Measurements from ENCODE around the gene TIFAB.
A peak's percentile ranks its signal among the peaks of the same experiment; 100 is the strongest.

Gene TIFAB

DNA sequence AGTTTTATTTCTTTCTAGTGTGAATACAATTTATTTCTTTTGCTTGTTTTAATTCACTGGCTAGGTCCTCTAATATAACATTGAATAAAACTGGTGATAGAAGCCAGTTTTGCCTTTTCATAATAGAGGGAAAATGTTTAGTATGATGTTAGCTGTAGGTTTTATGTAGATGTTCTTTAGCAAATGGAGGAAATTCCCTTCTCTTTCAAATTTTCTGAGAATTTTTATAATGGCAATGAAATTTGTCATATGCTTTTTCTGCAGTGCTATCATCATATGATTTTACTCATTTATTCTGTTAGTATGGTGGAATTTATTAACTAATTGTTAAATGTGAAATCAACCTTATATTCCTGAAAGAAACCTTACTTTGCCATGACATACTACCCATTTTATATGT lies 35.1 kb downstream of the TIFAB start:
- no peak for DNase-seq

DNA sequence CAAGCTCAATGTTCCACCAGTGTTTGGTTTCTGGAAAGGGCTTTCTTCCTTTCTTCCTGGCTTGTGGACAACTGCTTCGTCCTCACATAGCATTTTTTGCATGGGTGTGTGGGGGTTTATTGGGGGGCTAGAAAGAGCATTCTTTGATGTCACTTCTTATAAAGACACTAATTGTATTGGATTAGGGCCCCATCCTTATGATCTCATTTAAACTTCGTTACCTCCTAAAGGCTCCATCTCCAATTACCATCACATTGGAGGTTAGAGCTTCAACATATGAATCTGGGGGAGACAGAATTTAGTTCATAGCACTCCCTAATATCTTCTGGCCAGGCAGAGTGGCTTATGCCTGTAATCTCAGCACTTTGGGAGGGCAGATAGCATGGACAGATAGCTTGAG lies 47.1 kb downstream of the TIFAB start:
- DNase-seq = no peak

DNA sequence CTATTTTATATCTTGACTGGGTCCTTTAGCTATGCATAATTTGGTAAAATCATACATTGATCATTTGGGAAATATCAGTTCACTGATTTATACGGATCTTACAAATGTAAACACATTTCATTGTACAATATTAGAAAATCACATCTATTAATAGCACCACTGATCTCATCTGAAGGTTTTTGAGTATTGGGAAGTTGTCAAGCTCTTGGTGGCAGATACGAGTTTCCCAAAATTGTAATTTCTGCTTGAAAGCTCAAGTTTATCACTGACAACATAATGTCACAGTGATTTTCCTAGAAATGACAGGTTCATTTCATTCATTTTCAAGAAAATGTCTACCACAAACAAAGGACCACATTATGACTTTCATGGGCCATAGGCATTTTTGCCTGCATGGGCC lies 50.1 kb downstream of the TIFAB start:
- DNase-seq = no peak

DNA sequence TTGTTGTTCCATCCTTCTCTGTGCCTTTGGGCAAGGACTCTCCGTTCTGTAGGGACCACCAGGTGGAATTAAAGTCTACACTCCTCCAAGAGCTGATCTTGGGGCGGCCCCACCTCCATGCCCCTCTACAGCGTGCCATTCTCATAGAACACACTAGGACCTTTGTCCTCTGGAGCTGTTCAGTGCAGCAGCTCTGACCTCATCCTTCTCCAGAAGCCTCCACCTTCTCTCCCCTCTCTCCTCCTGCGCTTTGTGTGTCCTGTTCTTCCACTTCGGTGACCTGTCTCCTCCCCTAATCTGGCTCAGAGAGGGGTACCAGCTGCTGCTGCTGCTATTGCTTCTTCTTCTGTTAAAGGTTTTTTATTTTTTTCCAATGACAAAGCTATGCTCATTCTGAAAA lies 51.3 kb downstream of the TIFAB start:
- no peak for DNase-seq

DNA sequence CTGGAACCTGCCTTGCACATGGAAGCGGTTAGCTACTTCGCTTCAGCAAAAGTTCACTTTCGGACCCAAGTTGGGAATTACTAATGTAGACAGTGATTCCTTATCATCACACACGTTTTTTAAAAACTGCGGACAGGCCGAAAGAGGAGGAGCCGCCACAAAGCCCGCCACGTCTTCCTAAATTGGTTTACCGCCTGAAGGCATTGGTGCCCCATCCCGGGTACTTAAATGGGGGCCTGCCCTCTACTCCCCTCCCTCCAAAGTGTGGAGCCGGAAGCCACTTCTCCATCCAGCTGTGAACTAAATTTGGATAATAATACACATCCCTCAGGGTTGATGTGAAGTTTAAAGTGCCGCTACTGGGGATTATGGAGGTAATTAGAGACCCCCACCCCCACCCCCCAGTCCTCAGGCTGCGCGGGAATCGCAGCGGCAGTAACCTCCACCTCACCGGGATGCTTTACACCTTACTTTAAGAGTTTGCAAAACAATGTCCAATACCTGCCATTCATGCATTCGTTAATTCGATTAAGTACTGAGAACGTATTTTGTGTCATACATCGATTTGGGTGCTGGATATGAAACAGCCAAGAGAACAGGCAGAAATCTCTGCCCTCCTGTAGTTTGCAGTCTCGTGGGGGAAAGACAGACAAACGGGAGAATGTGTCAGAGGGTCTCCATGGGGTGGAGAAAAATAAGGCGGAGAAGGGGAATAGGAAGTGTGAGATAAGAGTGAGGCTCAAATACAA lies 52.2 kb downstream of the TIFAB start:
- DNase-seq = no peak

DNA sequence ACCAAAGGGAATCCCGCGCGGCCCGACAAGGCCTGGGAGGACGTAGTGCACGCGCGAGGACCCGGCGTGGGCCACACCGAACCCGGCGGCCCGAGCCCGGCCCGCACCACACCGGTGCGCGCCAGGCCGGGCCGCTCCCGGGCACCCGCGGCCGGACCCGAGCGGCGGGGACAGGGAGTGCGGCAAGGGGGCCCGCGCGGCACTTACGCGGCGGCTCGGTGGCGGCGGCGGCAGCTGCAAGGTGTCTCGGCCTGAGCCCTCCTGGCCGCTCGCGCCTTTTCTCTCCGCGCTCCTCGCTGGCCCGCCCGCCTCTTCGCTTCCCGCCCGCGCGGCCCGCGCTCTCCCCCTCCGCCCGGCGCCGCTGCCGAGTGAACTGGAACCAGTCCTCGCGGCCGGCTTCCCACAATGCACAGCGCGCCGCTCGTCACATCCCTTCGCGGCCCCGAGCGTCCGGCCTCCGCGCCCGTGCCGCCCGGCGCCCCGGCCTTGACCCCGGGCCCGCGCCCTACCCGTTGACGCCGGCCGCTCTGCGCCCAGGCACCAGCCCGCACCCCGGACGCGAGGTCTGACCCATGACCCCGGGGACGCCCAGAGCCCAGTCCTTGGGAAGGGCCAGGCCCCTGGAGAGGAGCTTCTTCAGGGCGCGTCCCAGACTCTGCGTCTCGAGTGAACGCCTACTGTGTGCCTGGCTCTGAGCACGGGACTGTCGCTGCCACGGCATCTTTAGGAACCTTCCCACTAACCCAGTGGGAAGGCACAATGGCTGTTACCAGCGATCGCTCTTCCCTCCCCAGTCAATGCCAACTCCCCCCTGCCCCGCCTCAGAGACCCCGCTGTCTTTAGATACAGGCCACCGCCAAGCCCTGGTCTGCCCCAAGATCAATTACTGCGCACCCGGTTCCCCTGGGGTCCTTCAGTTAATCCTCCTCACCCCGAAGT lies 53.0 kb downstream of the TIFAB start, which contains the start of gene MACROH2A1:
Gene MACROH2A1 (minus strand): TSS at position 377 of the 939 bp plus-strand sequence. CDS start 10,138 bp downstream, outside the sequence.
- DNase-seq = peak; percentile 47

DNA sequence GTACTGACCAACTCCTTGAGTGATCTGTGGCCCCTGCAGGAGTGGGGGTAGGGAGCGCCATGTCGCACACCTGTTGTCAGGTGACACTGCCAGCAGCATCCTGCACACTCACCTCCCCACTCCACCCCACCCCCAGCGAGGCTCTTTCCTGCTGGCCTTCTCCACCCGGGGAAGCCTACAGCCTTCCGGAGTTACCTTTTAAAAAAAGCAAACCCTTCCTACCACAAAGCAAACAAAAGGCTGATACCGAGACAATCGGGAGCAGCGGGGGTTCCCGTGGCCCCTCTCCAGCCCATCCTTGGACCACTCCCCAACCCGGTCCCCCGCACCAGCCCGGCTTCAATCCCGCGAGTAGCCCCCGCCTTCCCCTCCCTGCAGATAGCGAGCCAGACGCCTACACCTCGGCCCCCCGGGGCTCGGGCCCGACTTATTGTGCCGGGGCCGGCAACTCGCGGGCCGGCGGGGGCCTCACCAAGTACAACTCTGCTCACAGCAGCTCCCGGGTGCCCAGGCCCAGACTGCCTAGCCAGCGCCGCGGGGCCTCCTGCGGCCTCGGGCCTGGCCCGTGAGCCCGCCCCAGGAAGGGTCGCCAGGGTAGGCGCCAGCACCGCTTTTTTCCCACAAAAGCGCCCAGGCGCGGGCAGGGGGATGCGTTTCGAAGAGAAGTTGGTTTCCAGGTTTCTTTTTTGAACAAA lies 53.8 kb downstream of the TIFAB start:
- peak; percentile 68 for DNase-seq

All from NCI-H2029 treated with DMSO at 0.1 percent for 48 hours (cell line).